Choroid plexus epithelial cell (primary cell): ENCODE results near the gene ADAMTS14.
"Not testable (repeated sequence)": the region's sequence is repeated elsewhere in the genome, so short reads cannot be mapped to it uniquely, and the experiment has no call there.

Experiments
- DNase-seq: peaks from one replicate; pipeline ENCODE4 v3.0.0-alpha.2; 2010; ENCODE audit warnings: low read depth
- H3K4me3 ChIP-seq: 2 replicates; pipeline ENCODE4 v1.5.1; 2011; ENCODE audit warnings: low read depth, mild to moderate bottlenecking, control low read depth, low read length, moderate library complexity
- TF ChIP-seq, protein P1 (sequence below): conservative IDR thresholded peaks from 2 replicates; pipeline ENCODE4 v1.5.1; 2011; ENCODE audit warnings: low read depth, mild to moderate bottlenecking, control low read depth, inconsistent platforms, low read length, moderate library complexity

ADAMTS14 gene

DNA sequence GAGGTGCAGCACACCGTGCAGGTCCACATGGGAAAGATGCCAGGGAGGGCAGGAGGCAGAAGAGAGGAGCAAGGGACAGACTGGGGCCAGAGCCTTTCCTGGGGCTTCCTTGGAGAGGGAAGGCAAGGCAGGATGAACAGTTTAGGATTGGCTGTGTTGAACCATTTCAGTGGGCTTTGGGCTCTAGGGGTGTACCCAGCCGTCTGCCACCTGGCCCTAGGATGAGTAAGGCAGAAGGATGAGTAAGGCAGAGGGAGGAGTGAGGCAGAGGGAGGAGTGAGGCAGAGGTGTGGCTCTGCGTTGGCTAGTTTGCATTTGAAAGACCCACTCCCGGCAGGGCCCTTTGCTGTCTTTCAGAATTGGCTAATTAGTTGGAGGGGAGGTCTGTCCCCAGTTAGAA is 38.3 kb upstream of the ADAMTS14 start:
- H3K4me3 ChIP-seq = no peak overlapping the region
- no peak for DNase-seq
- TF ChIP-seq, protein P1, sequence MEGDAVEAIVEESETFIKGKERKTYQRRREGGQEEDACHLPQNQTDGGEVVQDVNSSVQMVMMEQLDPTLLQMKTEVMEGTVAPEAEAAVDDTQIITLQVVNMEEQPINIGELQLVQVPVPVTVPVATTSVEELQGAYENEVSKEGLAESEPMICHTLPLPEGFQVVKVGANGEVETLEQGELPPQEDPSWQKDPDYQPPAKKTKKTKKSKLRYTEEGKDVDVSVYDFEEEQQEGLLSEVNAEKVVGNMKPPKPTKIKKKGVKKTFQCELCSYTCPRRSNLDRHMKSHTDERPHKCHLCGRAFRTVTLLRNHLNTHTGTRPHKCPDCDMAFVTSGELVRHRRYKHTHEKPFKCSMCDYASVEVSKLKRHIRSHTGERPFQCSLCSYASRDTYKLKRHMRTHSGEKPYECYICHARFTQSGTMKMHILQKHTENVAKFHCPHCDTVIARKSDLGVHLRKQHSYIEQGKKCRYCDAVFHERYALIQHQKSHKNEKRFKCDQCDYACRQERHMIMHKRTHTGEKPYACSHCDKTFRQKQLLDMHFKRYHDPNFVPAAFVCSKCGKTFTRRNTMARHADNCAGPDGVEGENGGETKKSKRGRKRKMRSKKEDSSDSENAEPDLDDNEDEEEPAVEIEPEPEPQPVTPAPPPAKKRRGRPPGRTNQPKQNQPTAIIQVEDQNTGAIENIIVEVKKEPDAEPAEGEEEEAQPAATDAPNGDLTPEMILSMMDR = no peak

DNA sequence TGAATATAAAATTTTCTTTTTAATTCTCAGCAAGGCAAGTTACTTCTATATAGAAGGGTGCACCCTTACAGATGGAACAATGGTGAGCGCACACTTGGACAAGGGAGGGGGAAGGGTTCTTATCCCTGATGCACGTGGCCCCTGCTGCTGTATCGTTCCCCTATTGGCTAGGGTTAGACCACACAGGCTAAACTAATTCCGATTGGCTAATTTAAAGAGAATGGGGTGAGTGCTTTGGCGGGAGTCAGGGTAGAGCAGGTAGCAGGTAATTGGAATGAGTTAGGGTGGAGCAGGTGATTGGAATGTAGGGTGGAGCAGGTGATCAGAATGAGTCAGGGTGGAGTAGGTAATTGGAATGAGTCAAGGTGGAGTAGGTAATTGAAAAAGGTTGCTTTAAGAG is 37.8 kb upstream of the ADAMTS14 start:
- not testable (repeated sequence) for DNase-seq, H3K4me3 ChIP-seq

DNA sequence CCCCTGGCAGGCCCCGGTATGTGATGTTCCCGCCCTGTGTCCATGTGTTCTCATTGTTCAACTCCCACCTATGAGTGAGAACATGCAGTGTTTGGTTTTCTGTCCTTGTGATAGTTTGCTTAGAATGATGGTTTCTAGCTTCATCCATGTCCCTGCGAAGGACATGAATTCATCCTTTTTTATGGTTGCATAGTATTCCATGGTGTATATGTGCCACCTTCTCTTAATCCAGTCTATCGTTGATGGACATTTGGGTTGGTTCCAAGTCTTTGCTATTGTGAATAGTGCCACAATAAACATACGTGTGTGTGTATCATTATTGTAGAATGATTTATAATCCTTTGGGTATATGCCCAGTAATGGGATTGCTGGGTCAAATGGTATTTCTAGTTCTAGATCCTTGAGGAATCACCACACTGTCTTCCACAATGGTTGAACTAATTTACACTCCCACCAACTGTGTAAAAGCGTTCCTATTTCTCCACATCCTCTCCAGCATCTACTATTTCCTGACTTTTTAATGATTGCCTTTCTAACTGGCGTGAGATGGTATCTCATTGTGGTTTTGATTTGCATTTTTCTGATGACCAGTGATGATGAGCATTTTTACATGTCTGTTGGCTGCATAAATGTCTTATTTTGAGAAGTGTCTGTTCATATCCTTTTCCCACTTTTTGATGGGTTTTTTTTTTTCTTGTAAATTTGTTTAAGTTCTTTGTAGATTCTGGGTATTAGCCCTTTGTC is 32.5 kb upstream of the ADAMTS14 start:
- not testable (repeated sequence) for DNase-seq, H3K4me3 ChIP-seq

DNA sequence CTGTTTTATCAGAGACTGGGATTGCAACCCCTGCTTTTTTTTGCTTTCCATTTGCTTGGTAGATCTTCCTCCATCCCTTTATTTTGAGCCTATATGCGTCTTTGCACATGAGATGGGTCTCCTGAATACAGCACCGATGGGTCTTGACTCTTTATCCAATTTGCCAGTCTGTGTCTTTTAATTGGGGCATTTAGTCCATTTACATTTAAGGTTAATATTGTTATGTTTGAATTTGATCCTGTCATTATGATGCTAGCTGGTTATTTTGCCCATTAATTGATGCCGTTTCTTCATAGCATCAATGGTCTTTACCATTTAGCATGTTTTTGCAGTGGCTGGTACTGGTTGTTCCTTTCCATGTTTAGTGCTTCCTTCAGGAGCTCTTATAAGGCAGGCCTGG is 29.0 kb upstream of the ADAMTS14 start:
- H3K4me3 ChIP-seq, DNase-seq: not testable (repeated sequence)

DNA sequence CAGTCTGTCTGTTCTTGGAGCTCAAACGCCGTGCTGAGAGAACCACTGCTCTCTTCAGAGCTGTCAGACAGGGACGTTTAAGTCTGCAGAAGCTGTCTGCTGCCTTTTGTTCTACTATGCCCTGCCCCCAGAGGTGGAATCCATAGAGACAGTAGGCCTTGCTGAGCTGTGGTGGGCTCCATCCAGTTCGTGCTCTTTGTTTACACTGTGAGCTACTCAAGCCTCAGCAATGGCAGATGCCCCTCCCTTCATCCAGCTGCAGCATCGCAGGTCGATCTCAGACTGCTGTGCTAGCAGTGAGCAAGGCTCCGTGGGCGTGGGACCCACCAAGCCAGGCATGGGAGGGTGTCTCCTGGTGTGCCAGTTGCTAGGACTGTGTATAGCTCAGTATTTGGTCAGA is 27.3 kb upstream of the ADAMTS14 start:
- not testable (repeated sequence) for H3K4me3 ChIP-seq, DNase-seq

DNA sequence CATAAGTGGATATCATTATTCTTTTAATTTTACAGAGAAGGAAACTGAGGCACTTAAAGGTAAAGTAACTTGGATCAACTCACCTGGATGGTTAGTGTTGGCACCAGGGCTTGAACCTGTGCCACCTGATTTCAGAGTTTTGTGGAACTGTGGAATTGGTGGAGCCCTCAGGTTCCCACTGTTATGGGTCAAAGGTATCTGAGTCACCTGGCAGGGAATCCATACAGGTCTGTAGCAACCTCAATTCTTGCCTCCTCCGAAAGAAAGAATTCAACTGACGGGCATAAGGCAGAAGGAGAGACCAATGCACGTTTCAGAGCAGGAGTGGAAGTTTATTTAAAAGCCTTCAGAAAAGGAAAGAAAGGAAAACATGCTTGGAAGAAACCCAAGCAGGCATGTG is 25.2 kb upstream of the ADAMTS14 start:
- no peak overlapping the region for H3K4me3 ChIP-seq
- TF ChIP-seq, protein P1 = no peak
- no peak for DNase-seq

DNA sequence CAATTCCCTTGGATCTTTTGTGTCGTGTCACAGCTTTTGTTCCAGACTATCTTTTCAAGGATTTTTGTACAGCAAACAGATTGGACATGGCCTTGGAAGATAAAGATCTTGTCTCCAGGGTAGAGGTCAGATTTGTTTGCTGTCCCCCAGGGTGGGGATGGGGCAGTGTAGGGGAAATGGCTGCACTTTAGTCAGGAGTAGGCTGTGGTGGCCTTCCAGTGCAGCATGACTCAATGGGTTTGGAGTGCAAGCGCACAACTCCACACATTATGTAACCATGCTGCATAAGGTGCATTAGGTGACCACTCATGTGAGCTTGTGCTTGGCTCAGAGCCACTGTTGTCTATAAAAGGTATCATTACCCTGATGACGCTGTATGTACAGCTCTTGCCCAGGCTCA is 23.9 kb upstream of the ADAMTS14 start:
- peak; percentile 23 for DNase-seq
- no peak overlapping the region for H3K4me3 ChIP-seq
- TF ChIP-seq, protein P1 = no peak

DNA sequence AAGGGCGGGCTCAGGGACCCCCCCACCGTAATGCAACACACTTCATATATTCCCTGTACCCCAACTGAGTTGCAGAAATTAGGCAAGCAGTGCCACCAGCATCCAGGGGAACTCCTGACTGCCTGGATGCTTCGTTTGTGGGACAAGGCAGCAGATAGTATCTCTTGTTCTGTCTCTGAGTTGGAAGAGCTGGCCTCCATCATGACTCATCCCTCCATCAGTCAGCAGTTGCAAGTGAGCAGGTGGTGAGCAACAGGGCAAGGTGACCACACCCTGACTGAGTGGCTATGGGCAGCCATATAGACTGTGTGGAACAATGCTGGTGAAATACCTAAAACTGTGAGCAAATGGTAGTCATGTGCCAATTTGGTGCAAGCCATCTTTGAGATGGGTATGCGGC is 22.8 kb upstream of the ADAMTS14 start:
- H3K4me3 ChIP-seq = no peak overlapping the region
- TF ChIP-seq, protein P1 = no peak
- DNase-seq = peak; percentile 79

DNA sequence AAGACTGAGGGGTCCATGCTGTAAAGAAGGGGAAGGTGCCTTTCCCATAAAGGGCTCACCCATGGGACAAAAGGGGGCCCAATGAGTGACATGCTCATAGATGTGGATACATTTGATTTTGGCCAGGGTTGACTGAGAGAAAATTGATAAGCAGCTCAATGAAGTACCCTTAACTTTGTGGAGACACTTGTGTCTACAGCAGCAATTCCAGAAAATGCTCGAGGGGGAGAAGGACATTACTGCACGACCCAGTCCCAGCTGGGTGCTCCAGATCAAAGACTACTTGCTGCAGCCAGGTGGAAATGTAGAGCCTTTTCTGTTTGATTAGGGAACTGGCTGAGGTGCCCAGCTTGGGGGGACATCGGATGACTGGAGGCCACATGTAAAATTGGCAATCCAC is 22.2 kb upstream of the ADAMTS14 start:
- DNase-seq = no peak
- no peak overlapping the region for H3K4me3 ChIP-seq
- TF ChIP-seq, protein P1 = no peak
